Sigmoid colon (tissue), 3 donors: ENCODE results near the gene ATG4B.

ENCODE experiments used
- CTCF ChIP-seq, 4 experiments: fragments of 450-650 bp in 3 of 4; fragments of 200-600 bp in 1 of 4; IDR thresholded peaks; one replicate each; pipeline ENCODE4 v1.5.1; 2016 to 2019; ENCODE audit warnings: antibody characterized with exemption in 4 of 4, mild to moderate bottlenecking in 3 of 4, moderate library complexity in 2 of 4
- POLR2A ChIP-seq, 2 donors: fragments of 450-650 bp; IDR thresholded peaks; one replicate each; pipeline ENCODE4 v1.6.1; 2016; ENCODE audit warnings: antibody characterized with exemption in 2 of 2, mild to moderate bottlenecking in 2 of 2, moderate library complexity in 2 of 2

GRCh38 chr2:241649927-241650326 lies 12.4 kb downstream of the ATG4B start:
- no peak for TF ChIP-seq POLR2A (IDR thresholded peaks at IDR 0.05)
- no peak for TF ChIP-seq CTCF (IDR thresholded peaks at IDR 0.05)
